ENCODE data around the gene SIPA1L3. TPM values are rescaled to one million over a fixed set of nuclear protein-coding genes. Genes with fewer than 3 reads are reported as not detected.
A peak's percentile ranks its signal among the peaks of the same experiment; 100 is the strongest.

SIPA1L3 gene
- total and polyA plus RNA-seq, 10 of the 15 experiments (the other 5 are each of a cell fraction or from before 2014, with no cell fraction given) = 0.24 to 66.2 (median 19.1) TPM

GRCh38 chr19:37925212-37925611 lies 18.2 kb downstream of the SIPA1L3 start:
- H3K27me3 ChIP-seq (replicated peaks in 1 of 2; ENCODE audit: control insufficient read depth in 2 of 2, insufficient read depth in 2 of 2, low read length in 1 of 2) = no peaks in the 10 kb centered on the region
- BruUV-seq (replicated peaks) = no TSS peak
- peaks cover 8 to 10% of the 10 kb centered on the region in 2 experiments for H3K36me3 ChIP-seq (ENCODE audit: control insufficient read depth in 2 of 2, insufficient read depth in 2 of 2, low read length in 1 of 2)
- H3K4me1 ChIP-seq (ENCODE audit: control insufficient read depth, insufficient read depth, low read length) = peaks cover 72% of the 10 kb centered on the region
- no peaks in the 10 kb centered on the region; the same call in 2 of the 3 replicates for H3K9me3 ChIP-seq (replicated peaks; ENCODE audit: control insufficient read depth, insufficient read depth, low read length)
- TF ChIP-seq CBX5 (IDR thresholded peaks at IDR 0.05; ENCODE audit: low read depth) (no peak), PAX8 (IDR thresholded peaks at IDR 0.05) (no peak), NFIC (IDR thresholded peaks at IDR 0.05; ENCODE audit: low read depth, low read length) (no peak), RCOR1 (conservative IDR thresholded peaks at IDR 0.05; ENCODE audit: low read depth, low read length) (no peak), CREM (IDR thresholded peaks at IDR 0.05; ENCODE audit: low read depth) (no peak), MEF2B (IDR thresholded peaks at IDR 0.05; ENCODE audit: partially characterized antibody, poor library complexity, severe bottlenecking) (no peak)
- CTCF ChIA-PET = interaction anchor here (0.6 to 2.2 kb wide), 3 partner anchors 61 to 1864 kb away, joined by 3 to 7 read pairs (median 4); no protein-coding TSS in a partner anchor
- ATAC-seq (no peak), FAIRE-seq (no peak), DNase-seq (ENCODE audit: low read depth, low spot score) (no peak)
- H2AFZ ChIP-seq (ENCODE audit: control insufficient read depth, low read depth, low read length) = no peak overlapping the region
- WGBS (ENCODE audit: insufficient coverage, insufficient replicate concordance, low lambda C conversion rate, missing lambda C conversion rate) = 85% methylated on average over 3 of the region's 3 CpGs
- H3K4me3 ChIP-seq = no peak overlapping the region
- RAD21 ChIA-PET (ENCODE audit: unreplicated experiment) = interaction anchor here (0.7 to 3.8 kb wide), 3 partner anchors 8 to 53 kb away, joined by 3 to 27 read pairs (median 3); no protein-coding TSS in a partner anchor
- H3K79me2 ChIP-seq (ENCODE audit: control insufficient read depth, insufficient read depth, low read length) = peaks cover 88% of the 10 kb centered on the region
- no peak overlapping the region for H3K4me2 ChIP-seq (ENCODE audit: control insufficient read depth, insufficient read depth)
- no peak overlapping the region for H3K9ac ChIP-seq (ENCODE audit: control insufficient read depth, insufficient read depth, low read length)
- POLR2A ChIA-PET = interaction anchor here (0.6 to 0.7 kb wide), 3 partner anchors 38 to 62 kb away, joined by 3 to 7 read pairs (median 4); no protein-coding TSS in a partner anchor
- SMC1A ChIA-PET (ENCODE audit: uncharacterized antibody, unreplicated experiment) = interaction anchor here (4.1 to 8.0 kb wide), 3 partner anchors 12 to 62 kb away, joined by 15 to 57 read pairs (median 45); partner anchors contain the start of genes SIPA1L3 and WDR87
- in situ Hi-C loops (cut with MboI) (no loop called here), intact Hi-C loops (cut with micrococcal nuclease; ENCODE audit: unreplicated experiment) (loop anchor here (5.0 kb wide), 1 partner anchor 52 kb away; no protein-coding TSS in a partner anchor)
- no peak overlapping the region for H3K27ac ChIP-seq (ENCODE audit: control insufficient read depth, insufficient read depth)
- no peaks in the 10 kb centered on the region for H4K20me1 ChIP-seq (ENCODE audit: control insufficient read depth, insufficient read depth)

GRCh38 chr19:37926255-37926654 lies 19.2 kb downstream of the SIPA1L3 start:
- peak overlapping the region; percentile 53 for H3K4me3 ChIP-seq
- intact Hi-C loops (cut with micrococcal nuclease; ENCODE audit: unreplicated experiment) = loop anchor here (5.0 kb wide), 1 partner anchor 51 kb away; no protein-coding TSS in a partner anchor
- ChIA-PET CTCF (interaction anchor here (1.1 to 2.3 kb wide), 3 partner anchors 9 to 122 kb away, joined by 3 to 8 read pairs (median 4); no protein-coding TSS in a partner anchor), SMC1A (ENCODE audit: uncharacterized antibody, unreplicated experiment) (interaction anchor here (2.3 to 8.0 kb wide), 5 partner anchors 13 to 78 kb away, joined by 7 to 57 read pairs (median 15); partner anchors contain the start of genes SIPA1L3 and WDR87), RAD21 (ENCODE audit: unreplicated experiment) (interaction anchor here (0.6 to 3.8 kb wide), 6 partner anchors 8 to 120 kb away, joined by 3 to 27 read pairs (median 12); partner anchors contain the start of genes SIPA1L3 and WDR87), POLR2A (interaction anchor here (1.0 to 4.3 kb wide), 4 partner anchors 9 to 122 kb away, joined by 3 to 46 read pairs (median 6); no protein-coding TSS in a partner anchor)
- H4K20me1 ChIP-seq (ENCODE audit: control insufficient read depth, insufficient read depth) = no peaks in the 10 kb centered on the region
- H3K4me2 ChIP-seq (ENCODE audit: control insufficient read depth, insufficient read depth) = peak overlapping the region; percentile 97
- no peak overlapping the region; the same call in 1 of the 2 replicates for H2AFZ ChIP-seq (ENCODE audit: control insufficient read depth, low read depth, low read length)
- peaks cover 5 to 6% of the 10 kb centered on the region in 2 experiments for H3K36me3 ChIP-seq (ENCODE audit: control insufficient read depth in 2 of 2, insufficient read depth in 2 of 2, low read length in 1 of 2)
- peak; percentile 18; the same call in 1 of the 2 replicates for TF ChIP-seq RUNX3 (IDR thresholded peaks at IDR 0.05; ENCODE audit: low read length)
- TF ChIP-seq MTA2 (IDR thresholded peaks at IDR 0.05; ENCODE audit: low read depth) = no peak
- peak; percentile 42; the same call in 1 of the 2 replicates for TF ChIP-seq POLR2A (IDR thresholded peaks at IDR 0.05; ENCODE audit: low read depth, low read length)
- TF ChIP-seq LARP7 (IDR thresholded peaks at IDR 0.05) = no peak
- peak overlapping the region; percentile 45 for H3K9ac ChIP-seq (ENCODE audit: control insufficient read depth, insufficient read depth, low read length)
- FAIRE-seq (no peak), DNase-seq (ENCODE audit: low read depth, low spot score) (no peak), ATAC-seq (0 out of 3 replicates have a peak, but pooled peaks have one; percentile 3)
- peaks cover 66% of the 10 kb centered on the region for H3K4me1 ChIP-seq (ENCODE audit: control insufficient read depth, insufficient read depth, low read length)
- in situ Hi-C loops (cut with MboI) = no loop called here
- H3K9me3 ChIP-seq (replicated peaks; ENCODE audit: control insufficient read depth, insufficient read depth, low read length) = no peaks in the 10 kb centered on the region; the same call in 2 of the 3 replicates
- H3K79me2 ChIP-seq (ENCODE audit: control insufficient read depth, insufficient read depth, low read length) = peaks cover 88% of the 10 kb centered on the region
- no TSS peak for BruUV-seq (replicated peaks)
- H3K27ac ChIP-seq (ENCODE audit: control insufficient read depth, insufficient read depth) = peak overlapping the region; percentile 93
- 44% methylated on average over 10 of the region's 10 CpGs for WGBS (ENCODE audit: insufficient coverage, insufficient replicate concordance, low lambda C conversion rate, missing lambda C conversion rate)
- H3K27me3 ChIP-seq (replicated peaks in 1 of 2; ENCODE audit: control insufficient read depth in 2 of 2, insufficient read depth in 2 of 2, low read length in 1 of 2) = no peaks in the 10 kb centered on the region

Data from GM12878 (cell line).